Muscle layer of colon (tissue), 2 donors: ENCODE data around the gene COL25A1.
A peak's percentile ranks its signal among the peaks of the same experiment; 100 is the strongest.

Experiments
- H3K27ac ChIP-seq: one replicate; pipeline ENCODE4 v1.7.0; 2013; ENCODE audit warnings: low read depth, mild to moderate bottlenecking, low read length, moderate library complexity
- H3K27me3 ChIP-seq, 2 donors: one replicate each; pipeline ENCODE4 v1.7.0; 2013; ENCODE audit warnings: low read length in 2 of 2, mild to moderate bottlenecking in 2 of 2; ENCODE audit not compliant: insufficient read depth in 2 of 2, control insufficient read depth in 1 of 2
- H3K36me3 ChIP-seq: one replicate; pipeline ENCODE4 v1.7.0; 2013; ENCODE audit warnings: mild to moderate bottlenecking, low read length; ENCODE audit not compliant: insufficient read depth
- H3K4me1 ChIP-seq: one replicate; pipeline ENCODE4 v1.7.0; 2013; ENCODE audit warnings: mild to moderate bottlenecking, low read length; ENCODE audit not compliant: insufficient read depth
- H3K4me3 ChIP-seq, 2 donors: one replicate each; pipeline ENCODE4 v1.7.0; 2013; ENCODE audit warnings: low read length in 2 of 2, low read depth in 1 of 2, mild to moderate bottlenecking in 1 of 2, moderate library complexity in 1 of 2
- H3K9ac ChIP-seq: one replicate; pipeline ENCODE4 v1.7.0; 2013; ENCODE audit warnings: low read length
- H3K9me3 ChIP-seq: one replicate; pipeline ENCODE4 v1.7.0; 2013; ENCODE audit warnings: mild to moderate bottlenecking, low read length
- donor health status: abdominal sarcoma.
- donor health status: Adenocarcinoma of cecum.

The COL25A1 gene

DNA sequence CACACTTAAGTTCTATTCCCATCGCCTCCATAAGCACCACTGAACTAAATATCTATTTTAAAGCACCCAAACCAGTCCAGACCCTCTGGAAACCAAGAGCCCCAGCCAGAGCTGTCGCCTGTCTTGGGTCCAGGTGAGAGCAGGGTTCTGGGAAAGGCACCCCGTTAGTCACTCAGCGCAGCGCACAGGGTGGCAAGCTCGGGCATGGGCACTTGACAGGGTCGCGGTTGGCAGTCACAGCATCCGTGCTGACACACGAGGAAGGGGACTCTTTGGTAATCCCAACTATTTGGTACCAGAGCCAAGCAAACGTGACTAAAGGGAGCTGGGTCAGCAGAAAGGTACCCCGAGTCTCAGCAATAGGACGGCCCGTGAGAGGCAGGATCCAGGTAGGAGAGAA, 515.4 kb downstream of the COL25A1 start:
- Histone ChIP-seq H3K36me3 (no peaks in the 10 kb centered on the region), H3K9ac (no peak overlapping the region), H3K27me3 (no peaks in the 10 kb centered on the region), H3K4me3 (no peak overlapping the region), H3K4me1 (no peaks in the 10 kb centered on the region), H3K27ac (no peak overlapping the region), H3K9me3 (no peaks in the 10 kb centered on the region)

DNA sequence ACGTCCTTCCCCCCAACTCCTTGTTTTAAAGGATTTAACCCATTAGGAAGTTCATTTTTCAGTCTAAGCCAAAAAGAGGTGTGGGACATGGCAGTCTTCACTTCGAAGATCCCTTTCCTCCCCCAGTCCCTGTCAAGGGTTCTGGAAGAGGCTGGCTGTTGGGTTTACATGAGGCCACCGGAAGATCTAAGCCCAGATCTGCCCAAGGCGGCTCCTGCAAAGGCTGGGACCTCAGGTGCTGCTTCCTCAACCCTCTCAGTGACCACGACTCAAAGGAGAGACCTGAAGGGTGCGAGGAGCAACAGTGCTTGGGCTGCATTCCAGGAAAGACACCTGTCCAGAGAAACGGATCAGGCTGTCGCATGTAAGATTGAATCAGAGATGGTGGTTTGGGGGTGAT, 516.1 kb downstream of the COL25A1 start:
- H3K9ac ChIP-seq = no peak overlapping the region
- H3K4me1 ChIP-seq = no peaks in the 10 kb centered on the region
- no peak overlapping the region for H3K4me3 ChIP-seq
- no peaks in the 10 kb centered on the region for H3K36me3 ChIP-seq
- H3K27me3 ChIP-seq = no peaks in the 10 kb centered on the region
- no peak overlapping the region for H3K27ac ChIP-seq
- H3K9me3 ChIP-seq = no peaks in the 10 kb centered on the region

DNA sequence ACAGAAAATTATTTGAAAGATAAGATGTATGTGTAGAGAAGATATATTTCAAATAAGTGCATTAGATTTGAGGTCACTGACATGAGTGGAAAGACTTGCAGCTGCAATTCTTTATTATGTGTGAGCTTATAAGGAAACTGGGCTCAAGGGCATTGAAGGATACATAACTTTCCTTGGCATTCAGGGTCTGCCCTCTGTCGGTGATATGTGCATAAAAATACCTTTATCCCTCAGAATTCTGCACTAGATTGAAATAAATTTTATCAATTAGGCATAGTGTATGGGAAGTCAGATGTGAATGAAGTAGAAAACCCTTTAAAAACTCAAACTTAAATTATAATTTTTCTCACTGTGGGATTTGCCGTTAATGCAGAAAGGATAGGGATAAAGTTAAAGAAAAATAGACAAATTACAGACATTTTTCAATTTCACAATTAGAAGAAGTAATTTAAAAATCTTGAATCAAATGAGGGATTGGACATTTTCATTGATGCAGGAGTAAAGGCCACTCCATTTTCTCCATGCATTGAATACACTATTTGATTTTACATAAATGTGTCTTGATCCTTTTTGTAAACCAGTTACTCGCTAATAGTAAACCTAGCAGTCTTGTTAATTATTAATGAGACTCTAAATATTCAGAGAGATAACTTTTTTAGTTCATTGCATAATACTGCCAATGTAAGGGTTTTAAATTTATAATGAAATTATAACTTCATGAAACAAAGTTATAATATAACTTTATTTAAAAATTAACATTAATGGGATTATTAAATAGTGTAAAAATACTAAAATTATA, 518.6 kb downstream of the COL25A1 start:
- no peak overlapping the region for H3K27ac ChIP-seq
- no peaks in the 10 kb centered on the region for H3K4me1 ChIP-seq
- H3K27me3 ChIP-seq = no peaks in the 10 kb centered on the region
- no peaks in the 10 kb centered on the region for H3K36me3 ChIP-seq
- H3K9ac ChIP-seq = no peak overlapping the region
- H3K4me3 ChIP-seq = no peak overlapping the region
- no peaks in the 10 kb centered on the region for H3K9me3 ChIP-seq

DNA sequence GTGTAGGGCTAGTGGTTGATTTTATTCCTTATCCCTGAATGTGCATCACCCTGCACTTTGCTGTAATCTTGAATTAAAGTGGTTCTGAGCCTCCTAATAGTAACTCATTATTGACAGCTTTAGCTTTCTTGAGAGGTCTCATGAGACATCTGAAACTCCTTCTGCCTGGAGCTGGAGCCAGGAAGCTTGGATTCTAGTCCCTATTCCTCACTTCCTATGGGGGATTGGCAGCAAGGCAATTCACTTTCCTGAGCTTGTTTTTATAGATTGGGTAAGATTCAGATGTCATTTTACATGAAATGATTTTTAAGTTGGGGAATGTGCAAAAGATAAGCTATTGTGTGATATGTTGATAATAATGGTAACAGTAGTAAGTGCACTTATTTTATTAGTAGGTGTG, 522.5 kb downstream of the COL25A1 start:
- H3K4me1 ChIP-seq = no peaks in the 10 kb centered on the region
- H3K27me3 ChIP-seq = no peaks in the 10 kb centered on the region
- H3K9ac ChIP-seq = no peak overlapping the region
- H3K4me3 ChIP-seq = no peak overlapping the region
- no peaks in the 10 kb centered on the region for H3K9me3 ChIP-seq
- no peaks in the 10 kb centered on the region for H3K36me3 ChIP-seq
- no peak overlapping the region for H3K27ac ChIP-seq

DNA sequence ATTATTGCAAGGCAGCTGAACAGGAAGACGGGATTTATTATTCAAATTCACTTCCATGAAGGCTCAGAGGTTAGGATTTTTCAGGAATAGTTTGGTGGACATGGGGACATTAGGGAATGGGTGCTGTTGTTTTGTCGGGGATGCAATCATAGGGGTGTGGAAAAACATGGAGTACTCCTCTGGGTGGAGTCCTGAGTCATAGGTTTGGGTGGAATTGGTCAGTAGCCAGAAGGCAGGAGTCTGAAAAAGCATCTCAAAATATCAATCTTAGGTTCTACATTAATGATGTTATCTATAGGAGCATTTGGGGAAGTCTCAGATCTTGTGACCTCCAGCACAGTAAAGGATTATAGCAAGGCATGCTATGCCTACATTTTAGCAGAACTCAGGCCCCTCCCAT, 525.1 kb downstream of the COL25A1 start:
- Histone ChIP-seq H3K27ac (no peak overlapping the region), H3K4me3 (no peak overlapping the region), H3K4me1 (no peaks in the 10 kb centered on the region), H3K9me3 (no peaks in the 10 kb centered on the region), H3K27me3 (no peaks in the 10 kb centered on the region), H3K9ac (no peak overlapping the region), H3K36me3 (no peaks in the 10 kb centered on the region)

DNA sequence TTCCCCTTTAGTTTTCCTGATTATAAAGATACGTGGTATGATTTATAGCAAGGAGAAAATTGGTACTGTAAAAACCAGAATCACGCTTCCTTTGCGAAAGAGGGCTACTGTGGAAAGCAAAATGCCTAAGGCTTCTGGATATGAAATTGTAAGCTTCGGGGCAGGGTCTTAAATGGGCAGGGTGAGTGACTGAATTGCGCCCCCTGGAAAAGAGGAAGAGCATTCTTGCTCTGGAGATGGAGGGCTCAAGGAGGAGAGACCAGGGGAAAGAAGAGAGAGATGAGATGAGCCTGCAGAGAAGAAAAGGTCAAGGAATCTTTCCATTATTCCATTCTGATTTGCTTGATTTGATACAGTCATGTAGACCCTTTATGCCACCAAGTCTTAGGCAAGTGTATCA, 526.5 kb downstream of the COL25A1 start:
- H3K36me3 ChIP-seq = no peaks in the 10 kb centered on the region
- H3K4me3 ChIP-seq = no peak overlapping the region
- H3K4me1 ChIP-seq = no peaks in the 10 kb centered on the region
- no peak overlapping the region for H3K27ac ChIP-seq
- H3K27me3 ChIP-seq = no peaks in the 10 kb centered on the region
- H3K9ac ChIP-seq = no peak overlapping the region
- H3K9me3 ChIP-seq = no peaks in the 10 kb centered on the region

DNA sequence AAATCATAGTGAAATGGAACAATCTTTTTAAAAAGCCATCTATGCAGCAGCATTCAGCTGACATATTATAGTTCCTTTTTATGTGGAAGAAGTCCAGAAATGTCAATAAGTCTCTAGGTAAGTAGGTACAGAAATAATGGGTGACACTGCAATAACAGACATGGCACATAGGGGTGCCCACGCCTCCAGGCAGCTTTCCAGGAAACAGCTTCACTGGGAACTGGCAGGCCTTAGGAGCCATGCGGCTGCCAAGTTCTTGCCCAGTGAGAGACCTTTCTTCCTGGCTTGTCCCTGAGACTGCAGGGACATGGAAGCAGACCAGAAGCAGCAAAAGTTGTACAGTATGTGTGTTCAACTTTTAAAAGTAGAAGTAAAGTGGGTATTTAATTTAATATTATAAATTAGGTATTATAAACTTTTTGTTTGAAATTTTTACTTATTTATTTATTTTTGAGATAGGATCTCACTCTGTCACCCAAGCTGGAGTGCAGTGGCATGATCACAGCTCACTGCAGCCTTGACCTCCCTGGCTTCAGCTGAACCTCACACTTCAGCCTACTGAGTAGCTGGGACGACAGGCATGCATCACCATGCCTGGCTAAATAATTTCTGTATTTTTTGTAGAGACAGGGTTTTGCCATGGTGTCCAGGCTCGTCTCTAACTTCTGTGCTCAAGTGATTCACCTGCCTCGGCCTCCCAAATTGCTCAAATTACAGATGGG, 527.5 kb downstream of the COL25A1 start:
- no peaks in the 10 kb centered on the region for H3K27me3 ChIP-seq
- no peaks in the 10 kb centered on the region for H3K36me3 ChIP-seq
- H3K4me3 ChIP-seq = no peak overlapping the region
- H3K9me3 ChIP-seq = no peaks in the 10 kb centered on the region
- H3K27ac ChIP-seq = no peak overlapping the region
- no peaks in the 10 kb centered on the region for H3K4me1 ChIP-seq
- no peak overlapping the region for H3K9ac ChIP-seq

DNA sequence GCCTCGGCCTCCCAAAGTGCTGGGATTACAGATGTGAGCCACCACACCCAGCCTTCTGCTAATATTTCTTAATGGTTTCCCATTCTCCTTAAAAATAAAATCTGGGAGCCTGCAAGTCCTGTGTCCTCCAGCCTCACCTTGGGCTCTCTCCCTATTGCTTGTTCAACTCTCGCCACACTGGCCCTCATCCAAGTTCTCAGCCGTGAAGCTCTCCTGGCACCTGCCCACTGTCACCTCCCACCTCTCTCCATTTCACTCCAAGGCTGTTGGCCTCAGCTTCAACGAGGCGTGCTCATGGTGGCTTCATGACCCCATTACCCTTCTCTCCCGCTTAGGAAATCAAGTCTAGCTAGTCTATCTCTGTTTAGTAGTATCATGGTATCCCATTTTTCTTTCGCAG, 530.1 kb downstream of the COL25A1 start:
- Histone ChIP-seq H3K9ac (no peak overlapping the region), H3K9me3 (no peaks in the 10 kb centered on the region), H3K4me1 (no peaks in the 10 kb centered on the region), H3K36me3 (no peaks in the 10 kb centered on the region), H3K27me3 (no peaks in the 10 kb centered on the region), H3K27ac (no peak overlapping the region), H3K4me3 (no peak overlapping the region)

DNA sequence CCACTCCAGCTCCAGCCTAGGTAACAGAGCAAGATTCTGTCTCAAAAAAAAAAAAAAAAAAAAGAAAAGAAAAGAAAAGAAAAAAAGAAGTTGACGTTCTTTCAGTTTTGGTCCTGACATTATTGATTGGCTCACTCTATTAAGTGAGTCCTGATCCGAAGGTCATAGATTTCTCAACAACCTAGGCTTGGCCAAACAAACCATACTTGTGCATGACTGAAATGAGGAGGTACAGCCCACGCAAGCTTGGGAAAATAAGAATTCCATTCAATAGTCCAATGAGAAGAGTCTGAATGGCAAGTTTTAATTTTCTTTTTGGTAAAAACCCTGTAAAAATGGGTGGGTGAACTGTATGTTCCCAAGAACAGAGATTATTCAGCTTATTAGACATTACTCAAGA, 536.4 kb downstream of the COL25A1 start:
- Histone ChIP-seq H3K27ac (no peak overlapping the region), H3K9ac (no peak overlapping the region), H3K27me3 (peaks cover 0 to 12% of the 10 kb centered on the region in 2 donors), H3K4me3 (no peak overlapping the region), H3K4me1 (peaks cover 5% of the 10 kb centered on the region), H3K36me3 (no peaks in the 10 kb centered on the region), H3K9me3 (no peaks in the 10 kb centered on the region)

DNA sequence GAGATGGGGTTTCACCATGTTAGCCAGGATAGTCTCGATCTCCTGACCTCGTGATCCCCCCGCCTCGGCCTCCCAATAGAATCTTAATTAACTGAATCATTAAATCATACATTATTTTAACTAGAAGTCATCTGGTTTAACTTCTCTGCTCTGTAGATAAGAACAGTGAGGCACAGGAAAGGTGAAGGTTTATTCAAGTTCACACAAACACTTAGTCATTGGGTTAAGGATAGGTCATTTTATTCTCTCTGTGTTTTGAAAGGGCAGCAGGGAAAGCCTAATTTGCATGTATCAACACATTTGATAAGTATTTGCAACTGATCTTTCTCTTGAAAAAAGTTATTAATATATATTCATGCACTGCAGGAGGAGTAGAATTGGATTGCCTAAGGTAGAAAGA, 538.5 kb downstream of the COL25A1 start:
- Histone ChIP-seq H3K9ac (no peak overlapping the region), H3K9me3 (no peaks in the 10 kb centered on the region), H3K36me3 (no peaks in the 10 kb centered on the region), H3K27ac (no peak overlapping the region), H3K4me1 (peaks cover 5% of the 10 kb centered on the region), H3K4me3 (no peak overlapping the region), H3K27me3 (peaks cover 0 to 15% of the 10 kb centered on the region in 2 donors)

DNA sequence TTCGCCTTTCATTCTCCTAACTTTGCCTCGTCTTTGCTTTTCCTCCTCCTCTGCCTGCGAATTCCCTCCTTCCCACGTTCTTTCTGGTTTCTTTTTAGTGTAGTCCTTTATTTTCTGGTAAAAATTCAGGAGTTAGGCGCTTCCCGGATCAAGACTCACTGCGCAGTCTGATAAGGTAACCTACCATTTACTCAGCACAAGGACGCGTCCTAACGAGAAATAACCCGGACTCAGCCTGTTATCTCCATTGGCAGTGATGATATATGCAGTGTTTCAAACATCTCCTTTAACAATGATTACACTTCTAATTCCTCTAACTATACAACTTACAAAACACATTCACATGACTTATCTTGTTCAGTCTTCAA, 539.2 kb downstream of the COL25A1 start:
- peaks cover 5% of the 10 kb centered on the region for H3K4me1 ChIP-seq
- H3K27me3 ChIP-seq = peaks cover 0 to 16% of the 10 kb centered on the region in 2 donors
- no peaks in the 10 kb centered on the region for H3K36me3 ChIP-seq
- no peak overlapping the region for H3K9ac ChIP-seq
- peak overlapping the region; percentile 50 to 64 for H3K4me3 ChIP-seq
- no peak overlapping the region for H3K27ac ChIP-seq
- no peaks in the 10 kb centered on the region for H3K9me3 ChIP-seq
